Rectal smooth muscle tissue (tissue), 1 donor: ENCODE data around the gene ANKRD30B.
"Not testable (repeated sequence)": the region's sequence is repeated elsewhere in the genome, so short reads cannot be mapped to it uniquely, and the experiment has no call there.

Experiments used
- H3K27ac ChIP-seq: one replicate; pipeline ENCODE4 v1.7.0; 2013; ENCODE audit warnings: low read depth, low read length, inconsistent platforms
- H3K27me3 ChIP-seq: one replicate; pipeline ENCODE4 v1.7.0; 2013; ENCODE audit warnings: low read length; ENCODE audit not compliant: control insufficient read depth, insufficient read depth
- H3K36me3 ChIP-seq: one replicate; pipeline ENCODE4 v1.7.0; 2013; ENCODE audit warnings: low read length; ENCODE audit not compliant: control insufficient read depth, insufficient read depth
- H3K4me1 ChIP-seq: one replicate; pipeline ENCODE4 v1.7.0; 2013; ENCODE audit warnings: low read length; ENCODE audit not compliant: control insufficient read depth, insufficient read depth
- H3K4me3 ChIP-seq: one replicate; pipeline ENCODE4 v1.7.0; 2013; ENCODE audit warnings: low read length
- H3K9ac ChIP-seq: one replicate; pipeline ENCODE4 v1.7.0; 2013; ENCODE audit warnings: low read length

ANKRD30B gene

GRCh38 chr18:14866426-14866825 lies 118.5 kb downstream of the ANKRD30B start:
- H3K4me1 ChIP-seq, H3K9ac ChIP-seq, H3K27me3 ChIP-seq, H3K4me3 ChIP-seq, H3K27ac ChIP-seq, H3K36me3 ChIP-seq: not testable (repeated sequence)

- not testable (repeated sequence) for H3K36me3 ChIP-seq, H3K4me1 ChIP-seq, H3K27ac ChIP-seq, H3K9ac ChIP-seq, H3K4me3 ChIP-seq, H3K27me3 ChIP-seq
Measured at GRCh38 chr18:14867988-14868387, 120.0 kb downstream of the ANKRD30B start.

GRCh38 chr18:14868825-14869224 lies 120.9 kb downstream of the ANKRD30B start:
- not testable (repeated sequence) for H3K4me3 ChIP-seq

GRCh38 chr18:14878826-14879225 lies 130.9 kb downstream of the ANKRD30B start:
- not testable (repeated sequence) for H3K9ac ChIP-seq, H3K27ac ChIP-seq, H3K4me3 ChIP-seq, H3K36me3 ChIP-seq, H3K27me3 ChIP-seq, H3K4me1 ChIP-seq

More at GRCh38 chr18:14868825-14869224, 120.9 kb downstream of the ANKRD30B start:
- H3K4me1 ChIP-seq, H3K27ac ChIP-seq, H3K9ac ChIP-seq, H3K27me3 ChIP-seq, H3K36me3 ChIP-seq: not testable (repeated sequence)

- no peaks in the 10 kb centered on the region for H3K36me3 ChIP-seq
- no peak overlapping the region for H3K27ac ChIP-seq
- no peak overlapping the region for H3K9ac ChIP-seq
- no peaks in the 10 kb centered on the region for H3K27me3 ChIP-seq
- no peak overlapping the region for H3K4me3 ChIP-seq
- H3K4me1 ChIP-seq = no peaks in the 10 kb centered on the region
Measured at GRCh38 chr18:14900435-14900834, 152.5 kb downstream of the ANKRD30B start.
